Skeletal muscle cell (primary cell): ENCODE measurements around the gene MLLT10.

ENCODE experiments used
- DNase-seq: peaks from one replicate; pipeline ENCODE4 v3.0.0-alpha.2; 2010; ENCODE audit warnings: low read depth
- H3K4me3 ChIP-seq: 2 replicates; pipeline ENCODE4 v1.5.1; 2011; ENCODE audit warnings: low read depth, mild to moderate bottlenecking, control low read depth, low read length, moderate library complexity

MLLT10 gene

DNA sequence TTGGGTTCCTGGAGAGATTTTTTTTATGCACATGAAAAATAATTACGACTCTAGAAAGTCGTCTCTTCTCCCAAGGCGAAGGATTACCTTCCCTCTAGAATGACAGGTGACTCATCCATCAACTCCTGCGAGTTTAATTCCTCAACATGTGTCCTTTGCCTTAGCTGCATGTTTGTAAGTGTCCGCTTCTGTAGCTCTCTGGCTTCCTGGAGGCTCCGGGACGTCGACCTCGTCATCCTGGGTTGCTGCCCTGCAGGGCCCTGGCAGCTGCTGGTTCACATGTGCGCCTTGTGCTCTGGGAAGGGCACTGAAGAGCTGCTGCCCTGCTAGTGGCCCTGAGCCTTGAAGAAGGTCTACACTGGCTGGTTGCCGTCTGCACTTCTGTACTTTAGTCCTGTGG, 210.2 kb downstream of the MLLT10 start:
- DNase-seq, result no peak
- no peak overlapping the region for H3K4me3 ChIP-seq

DNA sequence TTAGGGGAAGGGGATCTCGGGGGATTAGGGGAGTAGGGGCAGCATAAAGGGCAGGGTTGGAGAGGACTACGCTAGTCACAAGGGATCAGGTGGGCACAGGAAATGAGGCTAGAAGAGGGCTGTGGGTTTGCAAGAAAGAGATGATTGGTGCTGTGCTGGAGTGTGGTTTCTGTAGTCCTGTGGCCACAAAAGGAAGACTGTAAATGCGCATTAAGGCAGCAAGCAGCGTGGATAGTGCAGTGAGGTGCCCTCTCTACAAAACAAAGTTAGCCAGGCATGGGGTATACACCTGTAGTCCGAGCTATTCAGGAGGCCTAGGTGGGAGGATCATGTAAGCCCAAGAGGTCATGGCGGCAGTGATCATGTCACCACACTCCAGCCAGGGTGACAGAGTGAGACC, 212.1 kb downstream of the MLLT10 start:
- H3K4me3 ChIP-seq, result no peak overlapping the region
- DNase-seq, result no peak

DNA sequence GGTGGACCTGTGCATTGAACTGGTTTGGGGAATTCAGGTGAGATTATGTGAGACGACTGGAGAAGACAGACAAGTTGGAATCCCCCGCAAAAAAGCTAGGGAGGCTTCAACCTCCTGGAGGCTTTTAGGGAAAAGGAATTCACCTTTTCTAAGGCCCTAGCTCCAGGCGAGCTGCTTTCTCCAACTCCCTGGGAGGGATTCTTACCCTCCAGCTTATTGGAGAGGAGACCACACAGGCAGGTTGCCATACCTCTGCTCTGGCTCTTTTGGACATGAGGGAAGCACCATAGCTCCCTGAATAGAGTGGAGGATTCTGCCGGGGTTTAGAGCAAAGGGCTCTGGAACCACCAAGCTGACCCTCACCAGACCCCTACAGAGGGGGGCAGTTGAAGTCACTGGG, 213.8 kb downstream of the MLLT10 start:
- no peak for DNase-seq
- H3K4me3 ChIP-seq, result no peak overlapping the region

DNA sequence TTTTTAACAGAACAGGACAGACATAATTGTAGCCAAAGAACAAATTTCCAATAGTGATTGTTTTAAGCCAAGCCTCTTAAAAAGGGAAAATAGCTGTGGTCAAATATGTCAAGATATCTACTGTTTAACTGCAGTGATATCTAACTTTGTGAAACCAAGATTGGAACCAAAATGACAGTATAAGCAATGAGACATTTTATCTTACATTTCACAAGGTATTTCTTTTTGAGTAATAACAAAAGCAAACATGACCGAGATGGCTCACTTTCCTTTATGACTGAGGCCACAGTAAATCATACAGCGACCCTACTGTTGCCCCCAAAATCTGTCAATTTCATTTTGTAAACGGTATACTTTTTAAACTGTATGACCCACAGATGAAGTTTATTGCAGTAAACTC, 215.8 kb downstream of the MLLT10 start:
- H3K4me3 ChIP-seq, result no peak overlapping the region
- DNase-seq, result no peak

DNA sequence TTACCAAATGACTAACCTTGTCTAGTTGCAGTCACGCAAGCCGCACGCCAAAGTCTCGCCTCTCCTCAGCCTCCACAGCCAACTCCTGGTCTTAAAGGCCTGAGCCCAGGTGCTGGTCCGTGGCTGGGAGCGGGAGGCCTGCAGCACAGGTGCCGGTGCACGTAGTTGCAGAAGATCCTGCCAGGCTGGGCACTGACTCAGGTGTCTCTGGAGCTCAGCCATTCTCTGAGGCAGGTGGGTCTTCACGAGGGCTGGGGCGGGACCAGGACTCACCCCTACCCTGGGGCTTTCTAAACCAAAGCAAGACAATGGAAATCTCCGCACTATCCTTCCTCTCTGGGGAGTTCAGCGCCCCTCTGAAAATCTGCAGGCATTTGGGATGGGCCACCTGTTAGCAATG, 216.4 kb downstream of the MLLT10 start:
- no peak overlapping the region for H3K4me3 ChIP-seq
- DNase-seq, result no peak

DNA sequence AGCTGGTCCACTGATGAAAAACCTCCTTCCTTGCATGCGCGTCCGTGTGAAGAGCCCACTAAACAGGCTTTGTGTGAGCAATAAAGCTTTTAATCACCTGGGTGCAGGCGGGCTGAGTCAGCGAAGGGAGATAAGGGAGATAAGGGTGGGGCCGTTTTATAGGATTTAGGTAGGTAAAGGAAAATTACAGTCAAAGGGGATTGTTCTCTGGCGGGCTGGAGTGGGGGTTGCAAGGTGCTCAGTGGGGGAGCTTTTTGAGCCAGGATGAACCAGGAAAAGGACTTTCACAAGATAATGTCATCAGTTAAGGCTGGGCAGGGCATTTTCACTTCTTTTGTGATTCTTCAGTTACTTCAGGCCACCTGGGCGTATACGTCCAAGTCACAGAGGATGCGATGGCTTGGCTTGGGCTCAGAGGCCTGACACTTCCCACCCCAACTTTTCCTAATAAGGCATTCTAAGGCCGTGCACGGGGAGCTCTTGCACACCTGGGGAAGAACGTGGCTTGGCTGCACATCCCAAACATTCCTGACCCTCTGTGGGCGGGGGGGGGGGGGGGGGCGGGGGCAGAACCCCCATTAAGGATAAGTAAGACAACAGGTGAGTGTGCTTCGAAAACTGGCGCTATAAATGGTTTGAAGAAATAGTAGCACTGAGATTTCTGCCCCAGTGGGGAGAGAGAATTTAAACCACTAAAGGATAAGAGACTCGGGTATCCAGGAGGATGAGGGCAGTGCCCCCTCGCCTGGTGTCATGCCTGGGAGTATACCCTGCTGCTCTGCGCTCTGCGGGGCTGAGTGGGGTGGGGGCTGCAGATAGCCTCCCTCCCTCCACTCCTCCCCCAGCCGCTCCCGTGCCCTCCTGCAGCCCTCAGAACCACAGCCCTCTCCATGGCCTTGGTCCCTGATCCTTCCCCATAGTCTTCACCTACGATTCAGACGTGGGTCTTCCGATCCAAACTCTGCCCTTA, 217.6 kb downstream of the MLLT10 start:
- no peak overlapping the region for H3K4me3 ChIP-seq
- no peak for DNase-seq

DNA sequence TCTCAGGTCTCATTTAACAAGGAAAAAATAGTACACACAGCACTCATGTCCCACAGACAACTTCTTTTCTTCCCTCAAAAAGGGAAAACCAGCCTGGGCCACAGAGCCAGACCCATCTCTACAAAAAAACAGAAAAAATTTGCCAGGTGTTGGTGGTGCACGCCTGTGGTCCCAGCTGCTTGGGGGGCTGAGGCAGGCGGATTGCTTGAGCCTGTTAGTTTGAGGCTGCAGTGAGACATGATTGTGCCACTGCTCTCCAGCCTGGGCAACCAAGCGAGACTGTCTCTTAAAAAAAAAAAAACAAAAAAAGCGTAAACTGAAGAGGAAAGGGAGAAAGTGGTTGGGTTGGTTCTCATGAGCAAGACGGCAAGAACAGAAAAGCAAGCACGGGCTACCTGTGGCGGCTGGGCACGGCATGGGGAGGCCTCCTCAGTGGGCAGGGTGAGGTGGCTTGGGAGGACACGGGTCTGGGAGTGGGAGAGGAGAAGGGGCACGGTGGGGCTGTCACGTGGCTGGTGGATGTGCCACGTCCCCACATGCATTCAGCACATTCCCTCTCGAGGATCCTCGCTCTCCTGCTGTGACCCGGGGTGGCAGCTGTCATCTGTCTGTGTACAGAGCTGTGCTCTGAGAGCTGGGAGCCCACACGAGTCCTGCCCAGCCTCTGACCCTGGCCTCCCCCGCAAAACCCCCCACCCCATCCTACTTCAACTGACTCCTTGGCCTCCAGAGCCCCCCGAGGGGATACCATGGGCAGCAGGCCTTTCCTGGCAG, 219.7 kb downstream of the MLLT10 start:
- H3K4me3 ChIP-seq, result no peak overlapping the region
- no peak for DNase-seq

DNA sequence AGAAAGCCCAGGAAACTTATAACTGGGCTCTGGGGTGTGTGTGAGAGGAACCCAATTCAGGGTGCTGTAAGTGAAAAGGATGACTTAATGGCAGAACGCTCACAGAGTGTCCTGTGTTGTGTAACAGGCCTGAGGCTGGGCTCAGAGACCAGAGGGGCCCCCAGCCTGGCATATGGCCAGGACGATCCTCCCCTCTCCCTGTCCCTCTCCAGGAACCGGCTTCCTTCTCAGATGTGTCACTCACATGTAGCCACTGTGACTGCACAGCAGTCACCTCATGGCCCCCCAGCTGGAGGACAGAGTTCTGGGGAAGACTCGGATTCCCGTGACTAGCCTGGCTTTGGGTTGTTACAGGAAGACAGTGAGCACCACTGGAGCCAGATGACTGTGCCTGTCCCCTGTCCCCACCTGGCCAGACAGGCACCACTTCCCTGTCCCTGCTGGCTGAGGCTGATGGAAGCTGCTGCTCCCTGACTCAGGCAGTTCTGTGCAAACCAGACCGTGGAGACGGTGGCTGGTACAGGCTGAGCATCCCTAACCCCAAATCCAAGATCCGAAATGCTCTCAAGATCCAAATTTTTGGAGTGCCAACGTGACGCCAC, 220.5 kb downstream of the MLLT10 start:
- H3K4me3 ChIP-seq, result no peak overlapping the region
- DNase-seq, result peak; percentile 7

DNA sequence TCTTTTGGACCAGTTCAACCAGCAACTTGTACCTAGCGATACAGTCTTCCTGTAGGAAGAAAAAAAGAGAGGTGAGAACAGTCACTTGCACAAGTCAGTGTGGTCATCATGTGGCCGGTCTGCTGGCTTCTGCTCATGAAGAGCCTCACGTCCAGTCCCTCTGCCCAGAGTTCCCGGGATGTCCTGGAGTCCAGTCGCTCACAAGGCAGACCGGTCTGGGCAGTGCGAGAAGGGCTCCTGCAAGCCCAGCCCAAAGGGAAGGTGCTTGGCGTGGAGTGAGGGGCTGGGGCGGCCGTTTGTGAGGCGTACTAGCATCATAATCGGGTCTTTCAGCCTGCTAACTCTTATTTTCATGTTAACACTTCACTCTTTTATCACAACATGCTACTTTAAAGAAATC, 222.7 kb downstream of the MLLT10 start:
- DNase-seq, result no peak
- no peak overlapping the region for H3K4me3 ChIP-seq

DNA sequence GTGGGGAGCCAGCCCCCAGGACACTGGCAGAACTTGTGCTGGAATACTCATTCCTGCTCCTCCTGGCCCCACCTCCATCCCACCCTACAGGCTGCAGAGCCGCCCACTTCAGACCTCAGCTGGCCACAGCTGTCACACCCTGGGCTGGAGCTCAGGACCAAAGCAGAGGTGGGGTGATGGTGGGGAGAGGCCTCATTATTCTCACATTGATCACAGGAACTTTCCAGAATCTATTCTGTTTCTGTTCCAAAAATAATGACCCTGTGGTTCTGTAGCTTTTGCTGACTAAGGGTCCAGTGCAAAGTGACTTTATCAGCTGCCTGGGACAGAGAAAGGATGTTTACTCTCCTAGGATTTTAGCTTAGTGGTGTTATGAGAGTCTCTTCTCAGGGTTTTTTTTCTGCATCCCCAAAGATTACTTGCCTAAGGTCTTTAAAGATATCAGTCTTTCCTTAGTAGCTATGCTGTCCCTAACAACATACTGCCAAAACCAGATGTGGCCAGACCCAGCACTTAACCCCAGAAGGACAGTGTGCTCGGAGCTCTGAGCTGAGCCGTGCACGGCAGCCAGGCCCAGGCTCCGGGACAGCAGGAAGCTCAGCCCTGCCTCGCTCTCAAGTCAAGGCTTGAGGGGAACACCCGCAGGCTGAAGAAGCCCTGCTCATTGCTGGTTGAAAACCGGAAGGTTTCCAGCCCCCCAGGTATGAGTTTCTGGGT, 223.3 kb downstream of the MLLT10 start:
- no peak for DNase-seq
- no peak overlapping the region for H3K4me3 ChIP-seq

DNA sequence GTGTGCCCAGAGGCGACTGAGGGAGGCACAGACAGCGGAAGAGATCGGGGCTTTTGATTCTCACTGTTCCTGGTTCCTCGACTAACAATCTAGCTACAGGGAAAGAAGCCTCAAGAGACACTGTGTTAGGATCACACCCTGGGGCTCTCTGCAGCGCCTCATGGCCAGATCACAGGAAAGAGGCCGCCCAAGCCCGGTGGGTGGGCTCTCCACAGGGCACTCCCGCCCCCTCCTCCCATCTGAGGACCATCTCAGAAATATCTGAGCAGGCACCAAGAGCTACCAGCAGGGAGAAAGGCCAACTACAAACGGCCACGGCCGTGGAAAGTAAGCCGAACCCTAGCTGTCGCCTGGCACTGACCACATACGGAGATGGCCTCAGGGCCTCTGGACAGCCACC, 224.2 kb downstream of the MLLT10 start:
- DNase-seq, result no peak

DNA sequence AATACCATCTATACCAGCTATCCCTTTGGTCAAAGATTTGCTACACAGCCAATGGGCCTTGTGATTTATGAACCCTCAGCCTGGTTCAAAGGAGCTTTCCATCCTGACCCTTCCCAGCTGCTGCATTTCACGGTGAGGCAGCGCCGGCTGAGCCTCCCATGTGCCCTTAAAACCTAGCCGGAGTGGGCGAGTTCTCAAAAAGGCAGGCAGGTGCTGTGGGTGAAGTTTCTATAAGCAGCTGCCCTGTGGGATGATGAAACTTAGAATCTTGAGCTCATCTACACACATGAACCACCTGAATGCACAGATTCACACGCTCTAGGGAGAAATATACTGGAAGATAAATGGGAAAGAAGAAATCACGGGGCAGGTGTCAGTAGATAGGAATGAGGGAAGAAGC, 224.7 kb downstream of the MLLT10 start:
- no peak for DNase-seq
- H3K4me3 ChIP-seq, result no peak overlapping the region

More for the DNA sequence above, 224.2 kb downstream of the MLLT10 start:
- H3K4me3 ChIP-seq, result no peak overlapping the region

DNA sequence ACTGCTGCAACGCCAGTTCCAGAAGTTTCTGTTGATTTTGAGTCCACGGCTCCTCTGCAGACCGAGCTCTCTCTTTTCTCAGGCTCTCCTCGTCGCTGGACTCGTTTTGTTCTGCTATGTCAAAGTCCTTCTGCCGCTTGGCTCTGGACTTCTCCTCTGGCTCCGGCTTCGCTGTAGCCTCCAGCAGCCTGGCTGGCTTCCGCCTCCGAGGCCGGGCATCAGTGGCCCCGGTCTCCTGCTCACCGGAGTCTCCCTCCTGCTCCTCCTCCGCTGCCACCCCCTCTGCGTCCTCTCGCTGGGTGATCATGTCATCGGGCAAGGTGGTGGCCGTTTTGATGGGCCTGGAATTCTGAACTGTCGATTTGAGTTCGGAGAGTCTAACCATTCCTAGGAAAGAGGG, 225.2 kb downstream of the MLLT10 start:
- no peak overlapping the region for H3K4me3 ChIP-seq
- no peak for DNase-seq

DNA sequence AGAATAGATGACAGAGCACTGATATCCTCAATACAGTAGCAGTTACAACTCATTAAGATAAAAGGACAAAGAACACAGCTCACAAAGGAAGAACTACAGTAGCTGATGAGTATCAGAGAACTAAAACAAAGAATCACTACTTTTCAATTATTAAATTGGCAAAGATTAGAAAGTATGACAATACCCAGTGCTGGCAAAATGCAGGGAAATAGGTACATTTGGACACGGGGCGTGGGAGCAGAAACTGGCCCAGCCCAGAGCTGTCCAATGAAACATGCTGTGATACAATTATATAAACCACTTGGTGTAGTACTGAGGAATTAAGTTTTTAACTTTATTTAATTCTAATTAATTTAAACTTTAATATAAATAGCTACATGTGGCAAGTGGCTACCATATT, 226.3 kb downstream of the MLLT10 start:
- no peak for DNase-seq
- H3K4me3 ChIP-seq, result no peak overlapping the region

DNA sequence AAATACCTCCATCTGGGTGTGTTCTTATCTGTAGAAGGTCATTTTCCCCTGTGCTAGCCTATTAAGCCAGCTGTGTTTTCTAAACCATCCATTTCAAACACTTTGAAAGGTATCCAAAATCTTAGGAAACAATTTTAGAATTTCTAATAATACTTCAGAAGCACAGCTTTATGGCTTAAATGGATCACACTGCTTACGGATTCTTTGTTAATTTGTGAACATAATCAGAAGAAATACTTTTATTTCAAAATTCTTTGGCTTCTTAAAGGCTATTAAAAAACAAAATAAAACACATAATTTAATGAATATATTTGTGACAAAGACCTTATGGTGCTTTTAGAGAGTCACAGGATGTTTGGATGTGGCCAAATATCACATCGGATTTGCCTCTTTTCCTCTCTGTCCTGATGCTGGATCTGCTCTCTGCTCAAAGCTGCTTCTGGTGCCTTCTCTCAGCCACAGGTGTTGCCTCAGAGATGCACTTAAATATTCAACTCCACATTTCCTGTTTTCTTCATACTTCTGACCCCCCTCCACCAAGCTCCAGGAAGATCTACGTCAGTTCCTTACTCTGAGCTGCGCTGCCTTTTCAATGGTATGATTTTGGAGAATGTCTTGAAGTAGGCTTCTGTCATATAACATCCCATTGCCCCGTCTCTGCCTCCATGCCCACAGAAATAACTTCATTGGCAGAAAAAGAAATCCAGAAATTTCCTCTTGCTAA, 230.6 kb downstream of the MLLT10 start:
- no peak for DNase-seq
- no peak overlapping the region for H3K4me3 ChIP-seq

DNA sequence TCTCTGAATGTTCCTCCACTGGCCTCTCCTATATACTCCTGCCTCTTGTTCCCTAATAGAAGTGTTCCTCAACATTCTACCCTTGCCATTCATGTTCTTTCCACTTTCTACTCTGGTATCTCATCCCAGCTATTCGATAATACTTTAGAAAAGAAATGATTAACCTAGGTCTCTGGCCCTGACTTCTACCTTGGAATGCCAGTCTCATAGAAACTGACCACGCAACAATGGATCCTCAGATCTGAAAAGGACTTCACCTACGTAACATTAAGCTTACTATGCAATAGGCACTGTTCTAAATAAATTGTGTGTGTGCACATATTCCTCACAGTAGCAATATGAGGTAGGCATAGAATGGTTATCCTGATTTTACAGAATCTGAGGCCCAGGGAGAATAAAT, 235.0 kb downstream of the MLLT10 start:
- DNase-seq, result no peak
- no peak overlapping the region for H3K4me3 ChIP-seq

DNA sequence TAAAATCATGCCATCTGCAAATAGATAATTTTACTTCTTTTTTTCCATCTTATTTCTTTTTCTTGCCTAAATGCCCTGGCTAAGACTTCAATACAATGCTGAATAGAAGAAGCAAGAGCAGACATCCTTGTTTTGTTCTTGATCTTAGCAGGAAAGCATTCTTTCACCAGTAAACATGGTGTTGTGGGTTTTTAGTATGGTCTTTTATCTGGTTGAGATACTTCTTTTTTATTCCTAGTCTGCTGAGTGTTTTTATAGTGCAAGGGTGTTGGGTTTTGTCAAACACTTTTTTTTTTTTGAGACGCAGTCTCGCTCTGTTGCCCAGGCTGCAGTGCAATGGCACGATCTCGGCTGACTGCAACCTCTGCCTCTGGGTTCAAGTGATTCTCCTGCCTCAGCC, 237.2 kb downstream of the MLLT10 start:
- H3K4me3 ChIP-seq, result no peak overlapping the region
- no peak for DNase-seq

DNA sequence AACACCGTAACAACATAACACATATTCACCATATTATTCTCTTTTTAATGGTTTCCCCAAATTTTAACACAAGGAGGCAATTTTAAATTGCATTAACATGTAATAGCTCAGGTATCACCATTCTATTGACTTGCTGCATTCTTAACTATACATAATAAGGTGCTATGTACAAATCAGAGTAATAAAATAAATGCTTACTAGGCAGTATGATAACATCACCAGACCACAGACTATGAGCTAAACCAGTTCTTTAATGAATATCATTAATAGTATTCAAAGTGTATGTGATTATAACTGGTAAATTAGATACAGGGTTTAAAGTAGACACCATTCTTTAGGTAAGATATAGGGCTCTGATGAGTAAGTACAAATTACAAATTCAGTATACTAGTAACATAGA, 242.9 kb downstream of the MLLT10 start:
- H3K4me3 ChIP-seq, result no peak overlapping the region
- no peak for DNase-seq

DNA sequence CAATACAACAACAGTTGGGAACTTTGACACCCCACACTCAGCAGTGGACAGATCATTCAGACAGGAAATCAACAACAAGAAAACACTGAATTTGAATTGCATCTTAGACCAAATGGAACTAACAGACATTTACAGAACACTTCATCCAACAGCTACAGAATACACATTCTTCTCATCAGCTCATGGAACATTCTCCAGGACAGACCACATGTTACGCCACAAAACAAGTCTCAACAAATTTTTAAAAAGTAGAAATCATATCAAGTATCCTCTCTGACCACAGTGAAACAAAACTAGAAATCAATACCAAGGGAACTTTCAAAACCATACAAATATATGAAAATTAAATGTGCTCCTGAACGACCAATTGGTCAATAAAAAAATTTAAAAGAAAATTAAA, 257.2 kb downstream of the MLLT10 start:
- H3K4me3 ChIP-seq, result no peak overlapping the region

More for the DNA sequence above, 257.2 kb downstream of the MLLT10 start:
- DNase-seq, result no peak
